IPS-20b (cell line): ENCODE measurements around the gene BNIP1.

Experiments
- H3K27ac ChIP-seq: one replicate; pipeline ENCODE4 v1.5.1; 2013; ENCODE audit warnings: low read length
- H3K27me3 ChIP-seq: 2 replicates; pipeline ENCODE4 v1.6.1; 2013; ENCODE audit warnings: mild to moderate bottlenecking, low read length, inconsistent platforms; ENCODE audit not compliant: insufficient read depth
- H3K36me3 ChIP-seq: 2 replicates; pipeline ENCODE4 v1.6.1; 2013; ENCODE audit warnings: low read depth, mild to moderate bottlenecking, inconsistent platforms, low read length, moderate library complexity; ENCODE audit not compliant: insufficient read depth
- H3K4me1 ChIP-seq: 2 replicates; pipeline ENCODE4 v1.6.1; 2013; ENCODE audit warnings: mild to moderate bottlenecking, control low read depth, inconsistent platforms, low read length, moderate library complexity; ENCODE audit not compliant: insufficient read depth
- H3K4me3 ChIP-seq: 2 replicates; pipeline ENCODE4 v1.5.1; 2013; ENCODE audit warnings: mild to moderate bottlenecking, low read length, inconsistent platforms
- H3K9ac ChIP-seq: 2 replicates; pipeline ENCODE4 v1.6.1; 2013; ENCODE audit warnings: low read depth, mild to moderate bottlenecking, inconsistent platforms, low read length, moderate library complexity
- H3K9me3 ChIP-seq: 2 replicates; pipeline ENCODE4 v1.6.1; 2013; ENCODE audit warnings: mild to moderate bottlenecking, low read depth, low read length, inconsistent platforms; ENCODE audit not compliant: insufficient read depth

Gene BNIP1

GRCh38 chr5:173172166-173172565 is 27.8 kb downstream of the BNIP1 start:
- H3K9me3 ChIP-seq: no peaks in the 10 kb centered on the region
- H3K4me1 ChIP-seq: no peaks in the 10 kb centered on the region
- no peak overlapping the region for H3K9ac ChIP-seq
- H3K27ac ChIP-seq: no peak overlapping the region
- no peaks in the 10 kb centered on the region for H3K36me3 ChIP-seq
- no peaks in the 10 kb centered on the region for H3K27me3 ChIP-seq
- H3K4me3 ChIP-seq: no peak overlapping the region

- no peaks in the 10 kb centered on the region for H3K27me3 ChIP-seq
- H3K4me1 ChIP-seq: no peaks in the 10 kb centered on the region
- H3K27ac ChIP-seq: no peak overlapping the region
Observed at GRCh38 chr5:173175523-173175922, 31.2 kb downstream of the BNIP1 start.

GRCh38 chr5:173178369-173178910 is 34.1 kb downstream of the BNIP1 start:
- Histone ChIP-seq H3K4me1 (no peaks in the 10 kb centered on the region), H3K27ac (no peak overlapping the region), H3K36me3 (no peaks in the 10 kb centered on the region), H3K27me3 (no peaks in the 10 kb centered on the region), H3K9ac (no peak overlapping the region), H3K9me3 (no peaks in the 10 kb centered on the region), H3K4me3 (no peak overlapping the region)

More at GRCh38 chr5:173175523-173175922, 31.2 kb downstream of the BNIP1 start:
- no peaks in the 10 kb centered on the region for H3K36me3 ChIP-seq
- no peak overlapping the region for H3K4me3 ChIP-seq
- no peak overlapping the region for H3K9ac ChIP-seq
- no peaks in the 10 kb centered on the region for H3K9me3 ChIP-seq

- no peaks in the 10 kb centered on the region for H3K36me3 ChIP-seq
- no peak overlapping the region for H3K9ac ChIP-seq
- no peak overlapping the region for H3K27ac ChIP-seq
- H3K4me3 ChIP-seq: no peak overlapping the region
- H3K9me3 ChIP-seq: no peaks in the 10 kb centered on the region
- H3K4me1 ChIP-seq: no peaks in the 10 kb centered on the region
- H3K27me3 ChIP-seq: no peaks in the 10 kb centered on the region
Observed at GRCh38 chr5:173180331-173180730, 36.0 kb downstream of the BNIP1 start.

- Histone ChIP-seq H3K27me3 (no peaks in the 10 kb centered on the region), H3K4me3 (no peak overlapping the region), H3K27ac (no peak overlapping the region), H3K36me3 (no peaks in the 10 kb centered on the region), H3K9ac (no peak overlapping the region), H3K4me1 (no peaks in the 10 kb centered on the region), H3K9me3 (no peaks in the 10 kb centered on the region)
Observed at GRCh38 chr5:173187054-173187743, 42.9 kb downstream of the BNIP1 start.

GRCh38 chr5:173188280-173188679 is 43.9 kb downstream of the BNIP1 start:
- no peak overlapping the region for H3K27ac ChIP-seq
- no peaks in the 10 kb centered on the region for H3K36me3 ChIP-seq
- H3K4me3 ChIP-seq: no peak overlapping the region
- no peaks in the 10 kb centered on the region for H3K27me3 ChIP-seq
- H3K4me1 ChIP-seq: no peaks in the 10 kb centered on the region
- H3K9ac ChIP-seq: no peak overlapping the region
- H3K9me3 ChIP-seq: no peaks in the 10 kb centered on the region

- Histone ChIP-seq H3K4me1 (no peaks in the 10 kb centered on the region), H3K9ac (no peak overlapping the region), H3K4me3 (no peak overlapping the region), H3K27me3 (peaks cover 4% of the 10 kb centered on the region; the same call in 1 of the 2 replicates), H3K27ac (no peak overlapping the region), H3K36me3 (no peaks in the 10 kb centered on the region), H3K9me3 (no peaks in the 10 kb centered on the region)
Observed at GRCh38 chr5:173191015-173191414, 46.7 kb downstream of the BNIP1 start.

GRCh38 chr5:173191561-173191960 is 47.2 kb downstream of the BNIP1 start:
- Histone ChIP-seq H3K4me3 (no peak overlapping the region), H3K27ac (no peak overlapping the region)

GRCh38 chr5:173192561-173192960 is 48.2 kb downstream of the BNIP1 start:
- Histone ChIP-seq H3K27me3 (peaks cover 4% of the 10 kb centered on the region; the same call in 1 of the 2 replicates), H3K4me3 (no peak overlapping the region), H3K9me3 (no peaks in the 10 kb centered on the region), H3K36me3 (no peaks in the 10 kb centered on the region), H3K27ac (no peak overlapping the region), H3K9ac (no peak overlapping the region), H3K4me1 (no peaks in the 10 kb centered on the region)

More at GRCh38 chr5:173191561-173191960, 47.2 kb downstream of the BNIP1 start:
- Histone ChIP-seq H3K4me1 (no peaks in the 10 kb centered on the region), H3K9ac (no peak overlapping the region), H3K36me3 (no peaks in the 10 kb centered on the region), H3K27me3 (peaks cover 4% of the 10 kb centered on the region; the same call in 1 of the 2 replicates), H3K9me3 (no peaks in the 10 kb centered on the region)

GRCh38 chr5:173196133-173196952 is 52.0 kb downstream of the BNIP1 start:
- no peaks in the 10 kb centered on the region for H3K4me1 ChIP-seq
- H3K27ac ChIP-seq: no peak overlapping the region
- H3K4me3 ChIP-seq: no peak overlapping the region
- peaks cover 4% of the 10 kb centered on the region; the same call in 1 of the 2 replicates for H3K27me3 ChIP-seq
- peaks cover 5% of the 10 kb centered on the region; the same call in 1 of the 2 replicates for H3K9me3 ChIP-seq
- no peak overlapping the region for H3K9ac ChIP-seq
- no peaks in the 10 kb centered on the region for H3K36me3 ChIP-seq

- Histone ChIP-seq H3K9ac (no peak overlapping the region), H3K4me1 (no peaks in the 10 kb centered on the region), H3K4me3 (no peak overlapping the region), H3K27me3 (peaks cover 11% of the 10 kb centered on the region), H3K36me3 (no peaks in the 10 kb centered on the region), H3K27ac (no peak overlapping the region), H3K9me3 (peaks cover 5% of the 10 kb centered on the region; the same call in 1 of the 2 replicates)
Observed at GRCh38 chr5:173197375-173197891, 53.1 kb downstream of the BNIP1 start.
